Lower lobe of right lung (tissue), 2 donors: ENCODE data around the gene TWNK. TPM values are rescaled to one million over a fixed set of nuclear protein-coding genes. Genes with fewer than 3 reads are reported as not detected.

ENCODE experiments used
- ATAC-seq, 2 donors: fragments of 200-7000 bp; cut with Tn5 transposase; one replicate each; pipeline ENCODE4 v1.9.1; 2020 to 2022; ENCODE audit warnings: mild to moderate bottlenecking in 2 of 2, moderate library complexity in 2 of 2
- DNase-seq: peaks from one replicate; pipeline ENCODE4 v3.0.0-alpha.2; 2020
- H3K27ac ChIP-seq: fragments of 200-600 bp; one replicate; pipeline ENCODE4 v1.8.0; 2022
- H3K27me3 ChIP-seq: fragments of 200-600 bp; one replicate; pipeline ENCODE4 v1.8.0; 2022; ENCODE audit warnings: low read depth
- H3K36me3 ChIP-seq: fragments of 200-600 bp; one replicate; pipeline ENCODE4 v1.8.0; 2022; ENCODE audit warnings: mild to moderate bottlenecking
- H3K4me1 ChIP-seq: fragments of 200-600 bp; one replicate; pipeline ENCODE4 v1.8.0; 2022
- H3K4me3 ChIP-seq: fragments of 200-600 bp; one replicate; pipeline ENCODE4 v1.8.0; 2022; ENCODE audit warnings: mild to moderate bottlenecking
- H3K9me3 ChIP-seq: fragments of 200-600 bp; one replicate; pipeline ENCODE4 v1.8.0; 2022
- intact Hi-C: fragments of 100-400 bp; cut with DNase I; formaldehyde crosslinking; loops from one replicate; pipeline ENCODE4 v1.11.0; 2022
- total RNA-seq: library from RNA; stranded (reverse); fragmentation: NEBNext Ultra II Directional; extraction: Animal tissue kit (Norgen Biotek cat#: 25700); gene quantifications from one replicate; pipeline ENCODE4 v1.2.1, GENCODE V29; 2021
- TF ChIP-seq, protein P1 (sequence below): fragments of 200-600 bp; IDR thresholded peaks from one replicate; pipeline ENCODE4 v1.8.0; 2022; ENCODE audit warnings: antibody characterized with exemption, mild to moderate bottlenecking
- donor health status: DM: no; HTN: yes; CAD: no; lungs with severe emphysema.

TWNK gene
- total RNA-seq, 1 donor from 2014 or later: 5.8 TPM

DNA sequence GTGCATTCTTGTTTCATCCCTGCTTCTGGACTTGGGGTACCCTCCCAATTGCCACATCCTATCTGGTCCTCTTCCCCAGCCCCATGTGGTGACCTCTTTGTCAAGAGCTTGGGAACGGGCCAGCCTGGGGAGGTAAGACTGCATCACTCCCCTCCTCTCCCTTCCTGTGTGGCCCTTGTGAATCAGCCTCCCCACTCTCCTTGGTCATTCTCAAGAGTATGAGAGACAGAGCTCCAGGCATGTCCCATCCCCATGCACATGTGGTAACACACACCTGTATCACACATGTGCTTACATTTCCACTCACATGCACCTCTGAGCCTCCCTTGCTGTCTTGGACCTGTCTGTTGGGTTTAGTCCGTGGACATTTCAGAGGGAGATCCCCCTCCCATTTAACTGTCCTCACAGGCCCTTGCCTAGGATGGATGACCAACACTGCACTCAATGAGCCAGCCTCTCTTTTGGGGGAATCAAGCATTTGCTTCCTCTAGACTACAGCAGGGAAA lies 2.6 kb upstream of the TWNK start:
- DNase-seq (peak; percentile 24), ATAC-seq (no peak)
- Histone ChIP-seq H3K9me3 (no peaks in the 10 kb centered on the region), H3K27me3 (no peaks in the 10 kb centered on the region), H3K36me3 (peaks cover 53% of the 10 kb centered on the region), H3K27ac (no peak overlapping the region), H3K4me3 (no peak overlapping the region), H3K4me1 (peaks cover 30% of the 10 kb centered on the region)
- intact Hi-C loops: no loop called here
- TF ChIP-seq, protein P1, sequence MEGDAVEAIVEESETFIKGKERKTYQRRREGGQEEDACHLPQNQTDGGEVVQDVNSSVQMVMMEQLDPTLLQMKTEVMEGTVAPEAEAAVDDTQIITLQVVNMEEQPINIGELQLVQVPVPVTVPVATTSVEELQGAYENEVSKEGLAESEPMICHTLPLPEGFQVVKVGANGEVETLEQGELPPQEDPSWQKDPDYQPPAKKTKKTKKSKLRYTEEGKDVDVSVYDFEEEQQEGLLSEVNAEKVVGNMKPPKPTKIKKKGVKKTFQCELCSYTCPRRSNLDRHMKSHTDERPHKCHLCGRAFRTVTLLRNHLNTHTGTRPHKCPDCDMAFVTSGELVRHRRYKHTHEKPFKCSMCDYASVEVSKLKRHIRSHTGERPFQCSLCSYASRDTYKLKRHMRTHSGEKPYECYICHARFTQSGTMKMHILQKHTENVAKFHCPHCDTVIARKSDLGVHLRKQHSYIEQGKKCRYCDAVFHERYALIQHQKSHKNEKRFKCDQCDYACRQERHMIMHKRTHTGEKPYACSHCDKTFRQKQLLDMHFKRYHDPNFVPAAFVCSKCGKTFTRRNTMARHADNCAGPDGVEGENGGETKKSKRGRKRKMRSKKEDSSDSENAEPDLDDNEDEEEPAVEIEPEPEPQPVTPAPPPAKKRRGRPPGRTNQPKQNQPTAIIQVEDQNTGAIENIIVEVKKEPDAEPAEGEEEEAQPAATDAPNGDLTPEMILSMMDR: no peak

- TF ChIP-seq, protein P1: no peak
- ATAC-seq (no peak), DNase-seq (peak; percentile 11)
- Histone ChIP-seq H3K4me3 (no peak overlapping the region), H3K27ac (no peak overlapping the region), H3K9me3 (no peaks in the 10 kb centered on the region), H3K36me3 (peaks cover 53% of the 10 kb centered on the region), H3K4me1 (peaks cover 30% of the 10 kb centered on the region), H3K27me3 (no peaks in the 10 kb centered on the region)
- intact Hi-C loops: no loop called here
These were observed 2.0 kb upstream of the TWNK start for GRCh38 chr10:100985336-100985735.

- peak overlapping the region; percentile 80 for H3K27ac ChIP-seq
These were observed 756 bp upstream of the TWNK start for GRCh38 chr10:100986623-100986951.

GRCh38 chr10:100987685-100988049 lies 324 bp downstream of the TWNK start:
- TF ChIP-seq, protein P1: no peak
- H3K4me1 ChIP-seq: peaks cover 30% of the 10 kb centered on the region
- H3K4me3 ChIP-seq: peak overlapping the region; percentile 93
- peak overlapping the region; percentile 80 for H3K27ac ChIP-seq
- no peak for ATAC-seq
- no peaks in the 10 kb centered on the region for H3K27me3 ChIP-seq
- H3K36me3 ChIP-seq: peaks cover 49% of the 10 kb centered on the region
- no peak for DNase-seq
- intact Hi-C loops: no loop called here
- no peaks in the 10 kb centered on the region for H3K9me3 ChIP-seq

More at GRCh38 chr10:100986623-100986951, 756 bp upstream of the TWNK start:
- peaks cover 53% of the 10 kb centered on the region for H3K36me3 ChIP-seq
- H3K9me3 ChIP-seq: no peaks in the 10 kb centered on the region
- H3K4me1 ChIP-seq: peaks cover 30% of the 10 kb centered on the region
- intact Hi-C loops: no loop called here
- ATAC-seq (peak in 1 of 2 donors; percentile 12), DNase-seq (no peak)
- peak overlapping the region; percentile 93 for H3K4me3 ChIP-seq
- no peaks in the 10 kb centered on the region for H3K27me3 ChIP-seq
- TF ChIP-seq, protein P1: no peak

DNA sequence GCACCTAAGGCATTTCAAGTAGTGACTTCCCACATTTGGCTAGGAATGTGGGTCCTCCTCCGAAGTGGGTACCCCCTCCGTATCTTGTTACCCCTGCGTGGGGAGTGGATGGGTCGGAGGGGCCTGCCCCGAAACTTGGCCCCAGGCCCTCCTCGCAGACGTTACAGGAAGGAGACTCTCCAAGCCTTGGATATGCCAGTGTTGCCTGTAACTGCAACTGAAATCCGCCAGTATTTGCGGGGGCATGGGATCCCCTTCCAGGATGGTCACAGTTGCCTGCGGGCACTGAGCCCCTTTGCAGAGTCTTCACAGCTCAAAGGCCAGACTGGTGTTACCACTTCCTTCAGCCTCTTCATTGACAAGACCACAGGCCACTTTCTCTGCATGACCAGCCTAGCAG lies 823 bp downstream of the TWNK start:
- intact Hi-C loops: no loop called here
- Histone ChIP-seq H3K36me3 (peaks cover 49% of the 10 kb centered on the region), H3K9me3 (no peaks in the 10 kb centered on the region), H3K27ac (no peak overlapping the region), H3K27me3 (no peaks in the 10 kb centered on the region), H3K4me1 (peaks cover 30% of the 10 kb centered on the region), H3K4me3 (peak overlapping the region; percentile 93)
- DNase-seq (peak; percentile 27), ATAC-seq (no peak)
- TF ChIP-seq, protein P1: no peak

- DNase-seq: no peak
- TF ChIP-seq, protein P1: no peak
- intact Hi-C loops: no loop called here
- Histone ChIP-seq H3K27me3 (no peaks in the 10 kb centered on the region), H3K27ac (no peak overlapping the region), H3K36me3 (peaks cover 50% of the 10 kb centered on the region), H3K4me3 (no peak overlapping the region), H3K4me1 (peaks cover 30% of the 10 kb centered on the region), H3K9me3 (no peaks in the 10 kb centered on the region)
- ATAC-seq: no peak
These were observed 1.7 kb downstream of the TWNK start for GRCh38 chr10:100989088-100989487.
